ENCODE data around the gene SEC61B. TPM values are rescaled to one million over a fixed set of nuclear protein-coding genes. Genes with fewer than 3 reads are reported as not detected.

Gene SEC61B
- total and polyA plus RNA-seq, 9 of the 15 experiments (the other 6 are each of a cell fraction or from before 2014, with no cell fraction given) = 57.8 to 262 (median 172) TPM

DNA sequence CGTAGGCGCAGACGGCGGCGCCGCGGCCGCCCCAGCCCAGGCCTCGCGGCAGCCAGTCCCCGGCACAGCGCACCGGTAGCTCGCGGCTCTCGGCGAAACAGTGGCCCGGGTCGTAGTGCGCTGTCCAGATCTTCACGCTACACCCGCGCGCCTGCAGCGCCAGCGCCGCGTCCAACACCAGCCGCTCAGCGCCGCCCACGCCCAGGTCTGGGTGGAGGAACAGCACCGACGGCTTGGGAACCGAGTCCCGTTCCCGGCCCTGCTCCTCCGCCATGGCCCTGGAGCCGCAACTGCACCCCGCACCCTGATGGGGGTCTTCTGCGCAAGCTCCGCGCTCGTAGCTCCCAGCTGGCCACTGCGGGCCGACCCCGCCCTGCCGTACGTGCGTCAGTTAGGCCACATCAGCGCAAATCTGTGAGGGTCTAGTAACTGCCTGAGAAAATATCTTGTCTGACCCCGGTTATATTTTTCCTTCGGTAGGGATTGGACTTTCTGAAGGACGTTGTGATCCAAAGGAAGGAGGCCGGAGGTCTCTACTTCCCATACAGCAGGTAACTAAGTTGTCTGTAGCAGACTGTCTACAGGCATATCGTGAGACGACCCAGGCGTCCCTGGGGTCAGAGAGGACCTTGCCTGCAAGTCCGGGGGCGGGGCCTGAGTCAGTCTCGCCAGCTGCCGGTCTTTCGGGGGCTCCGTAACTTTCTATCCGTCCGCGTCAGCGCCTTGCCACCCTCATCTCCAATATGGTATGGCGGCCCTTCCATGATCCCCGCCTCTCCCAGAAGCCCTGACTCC, at the start of gene SEC61B, which contains the start of gene ALG2 (continued):
- TF ChIP-seq, protein P1, sequence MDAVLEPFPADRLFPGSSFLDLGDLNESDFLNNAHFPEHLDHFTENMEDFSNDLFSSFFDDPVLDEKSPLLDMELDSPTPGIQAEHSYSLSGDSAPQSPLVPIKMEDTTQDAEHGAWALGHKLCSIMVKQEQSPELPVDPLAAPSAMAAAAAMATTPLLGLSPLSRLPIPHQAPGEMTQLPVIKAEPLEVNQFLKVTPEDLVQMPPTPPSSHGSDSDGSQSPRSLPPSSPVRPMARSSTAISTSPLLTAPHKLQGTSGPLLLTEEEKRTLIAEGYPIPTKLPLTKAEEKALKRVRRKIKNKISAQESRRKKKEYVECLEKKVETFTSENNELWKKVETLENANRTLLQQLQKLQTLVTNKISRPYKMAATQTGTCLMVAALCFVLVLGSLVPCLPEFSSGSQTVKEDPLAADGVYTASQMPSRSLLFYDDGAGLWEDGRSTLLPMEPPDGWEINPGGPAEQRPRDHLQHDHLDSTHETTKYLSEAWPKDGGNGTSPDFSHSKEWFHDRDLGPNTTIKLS (IDR thresholded peaks at IDR 0.05; ENCODE audit: borderline replicate concordance, low read depth) = peak; percentile 99
- TF ChIP-seq NFE2L1 (tag; IDR thresholded peaks at IDR 0.05; ENCODE audit: borderline replicate concordance, low read depth) (no peak), EP300 (IDR thresholded peaks at IDR 0.05; ENCODE audit: low read length) (peak; percentile 20; the same call in 1 of the 2 replicates), ZBTB17 (CRISPR knock-in tag; IDR thresholded peaks at IDR 0.05) (peak; percentile 61), ZNF174 (CRISPR knock-in tag; IDR thresholded peaks at IDR 0.05) (no peak), ZNF830 (CRISPR knock-in tag; IDR thresholded peaks at IDR 0.05) (0 out of 2 replicates have a peak, but pooled peaks have one; percentile 48), RBM34 (IDR thresholded peaks at IDR 0.05; ENCODE audit: borderline replicate concordance, insufficient read depth, low read length) (0 out of 2 replicates have a peak, but pooled peaks have one; percentile 72), SMAD2 (IDR thresholded peaks at IDR 0.05; ENCODE audit: low read depth, low read length) (no peak), ZNF444 (CRISPR knock-in tag; IDR thresholded peaks at IDR 0.05) (no peak), MAZ (CRISPR knock-in tag; conservative IDR thresholded peaks at IDR 0.05 in 1 of 2, IDR thresholded peaks at IDR 0.05 in 1 of 2) (peak; percentile 77 to 82), MTA3 (IDR thresholded peaks at IDR 0.05; ENCODE audit: borderline replicate concordance) (peak; percentile 83), ILF3 (IDR thresholded peaks at IDR 0.05; ENCODE audit: borderline replicate concordance) (no peak; the same call in 1 of the 2 replicates), ETV5 (CRISPR knock-in tag; IDR thresholded peaks at IDR 0.05; ENCODE audit: low read depth) (no peak), TAF9B (IDR thresholded peaks at IDR 0.05; ENCODE audit: partially characterized antibody) (peak; percentile 80), ASH1L (IDR thresholded peaks at IDR 0.05; ENCODE audit: borderline replicate concordance, low read depth, partially characterized antibody) (no peak), CCNT2 (IDR thresholded peaks at IDR 0.05; ENCODE audit: borderline replicate concordance, extremely low read depth, insufficient read length, low read depth, low read length) (peak; percentile 70), ZSCAN29 (IDR thresholded peaks at IDR 0.05) (no peak)
- TF ChIP-seq, protein P2, sequence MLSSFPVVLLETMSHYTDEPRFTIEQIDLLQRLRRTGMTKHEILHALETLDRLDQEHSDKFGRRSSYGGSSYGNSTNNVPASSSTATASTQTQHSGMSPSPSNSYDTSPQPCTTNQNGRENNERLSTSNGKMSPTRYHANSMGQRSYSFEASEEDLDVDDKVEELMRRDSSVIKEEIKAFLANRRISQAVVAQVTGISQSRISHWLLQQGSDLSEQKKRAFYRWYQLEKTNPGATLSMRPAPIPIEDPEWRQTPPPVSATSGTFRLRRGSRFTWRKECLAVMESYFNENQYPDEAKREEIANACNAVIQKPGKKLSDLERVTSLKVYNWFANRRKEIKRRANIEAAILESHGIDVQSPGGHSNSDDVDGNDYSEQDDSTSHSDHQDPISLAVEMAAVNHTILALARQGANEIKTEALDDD (IDR thresholded peaks at IDR 0.05) = no peak
- TF ChIP-seq, protein P3, sequence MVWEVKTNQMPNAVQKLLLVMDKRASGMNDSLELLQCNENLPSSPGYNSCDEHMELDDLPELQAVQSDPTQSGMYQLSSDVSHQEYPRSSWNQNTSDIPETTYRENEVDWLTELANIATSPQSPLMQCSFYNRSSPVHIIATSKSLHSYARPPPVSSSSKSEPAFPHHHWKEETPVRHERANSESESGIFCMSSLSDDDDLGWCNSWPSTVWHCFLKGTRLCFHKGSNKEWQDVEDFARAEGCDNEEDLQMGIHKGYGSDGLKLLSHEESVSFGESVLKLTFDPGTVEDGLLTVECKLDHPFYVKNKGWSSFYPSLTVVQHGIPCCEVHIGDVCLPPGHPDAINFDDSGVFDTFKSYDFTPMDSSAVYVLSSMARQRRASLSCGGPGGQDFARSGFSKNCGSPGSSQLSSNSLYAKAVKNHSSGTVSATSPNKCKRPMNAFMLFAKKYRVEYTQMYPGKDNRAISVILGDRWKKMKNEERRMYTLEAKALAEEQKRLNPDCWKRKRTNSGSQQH (CRISPR knock-in tag; IDR thresholded peaks at IDR 0.05) = 0 out of 2 replicates have a peak, but pooled peaks have one; percentile 33
